ENCODE measurements around the gene RPGRIP1. TPM values are rescaled to one million over a fixed set of nuclear protein-coding genes. Genes with fewer than 3 reads are reported as not detected.
"Not testable (repeated sequence)": the region's sequence is repeated elsewhere in the genome, so short reads cannot be mapped to it uniquely, and the experiment has no call there.

The RPGRIP1 gene
- total RNA-seq, 1 donor from 2014 or later = 0.30 TPM

DNA sequence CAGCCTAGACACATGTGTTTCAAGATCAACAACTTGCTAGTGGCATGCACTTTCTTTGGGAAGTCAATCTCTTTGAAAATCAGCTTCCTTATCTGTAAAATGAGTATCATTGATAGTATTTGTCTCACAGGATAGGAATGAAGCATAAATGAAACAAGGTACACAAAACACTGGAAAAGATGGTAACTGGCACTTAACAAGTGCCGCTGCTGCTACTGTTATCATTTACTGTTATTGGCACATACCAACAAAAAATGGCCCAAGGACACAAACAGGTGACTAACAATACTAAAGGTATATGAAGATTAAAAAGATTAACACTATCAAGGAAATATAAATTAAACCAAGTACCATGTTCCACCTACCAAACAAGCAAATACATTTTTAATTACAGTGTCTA lies 31.5 kb upstream of the RPGRIP1 start:
- intact Hi-C loops (cut with micrococcal nuclease) = no loop called here
- Histone ChIP-seq H3K9me3 (replicated peaks) (no peaks in the 10 kb centered on the region), H3K36me3 (peaks cover 59% of the 10 kb centered on the region), H3K27ac (replicated peaks) (no peak overlapping the region), H3K27me3 (ENCODE audit: low read depth) (no peaks in the 10 kb centered on the region), H3K4me1 (peaks cover 37% of the 10 kb centered on the region), H3K4me3 (no peak overlapping the region)
- no peak for TF ChIP-seq CTCF (IDR thresholded peaks at IDR 0.05; ENCODE audit: borderline replicate concordance)
- no peak for DNase-seq

DNA sequence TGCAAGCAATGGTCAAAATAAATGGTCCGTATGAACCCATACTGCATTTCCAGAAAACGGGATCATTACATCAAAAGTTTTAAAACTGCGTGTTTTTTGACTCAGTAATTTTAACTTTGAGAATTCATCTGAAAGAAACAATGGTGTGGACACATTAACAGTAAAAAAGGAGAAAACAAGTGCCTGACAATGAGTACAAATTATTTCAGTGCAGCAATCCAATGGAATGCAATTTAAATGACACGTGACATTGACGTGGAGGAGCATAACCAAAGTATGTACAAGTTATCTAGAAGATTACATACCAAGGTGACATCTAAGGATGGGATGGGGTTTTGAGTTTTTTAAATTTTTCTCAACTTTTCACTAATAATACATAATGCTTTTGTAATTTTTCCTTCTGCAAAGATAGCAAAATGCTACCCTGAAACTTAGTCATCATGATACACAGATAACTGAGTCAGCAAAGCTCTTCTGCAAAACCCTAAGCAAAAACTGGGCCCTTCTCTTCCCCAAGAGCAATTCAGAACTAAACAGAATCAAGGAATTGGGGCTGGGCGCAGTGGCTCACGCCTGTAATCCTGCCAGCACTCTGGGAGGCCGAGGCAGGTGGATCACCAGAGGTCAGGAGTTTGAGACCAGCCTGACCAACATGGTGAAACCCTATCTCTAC lies 31.0 kb upstream of the RPGRIP1 start:
- H3K4me1 ChIP-seq = peaks cover 33% of the 10 kb centered on the region
- H3K4me3 ChIP-seq = no peak overlapping the region
- no peaks in the 10 kb centered on the region for H3K27me3 ChIP-seq (ENCODE audit: low read depth)
- TF ChIP-seq CTCF (IDR thresholded peaks at IDR 0.05; ENCODE audit: borderline replicate concordance) = no peak
- no peak overlapping the region for H3K27ac ChIP-seq (replicated peaks)
- DNase-seq = no peak
- H3K36me3 ChIP-seq = peaks cover 54% of the 10 kb centered on the region
- intact Hi-C loops (cut with micrococcal nuclease) = no loop called here
- H3K9me3 ChIP-seq (replicated peaks) = no peaks in the 10 kb centered on the region

DNA sequence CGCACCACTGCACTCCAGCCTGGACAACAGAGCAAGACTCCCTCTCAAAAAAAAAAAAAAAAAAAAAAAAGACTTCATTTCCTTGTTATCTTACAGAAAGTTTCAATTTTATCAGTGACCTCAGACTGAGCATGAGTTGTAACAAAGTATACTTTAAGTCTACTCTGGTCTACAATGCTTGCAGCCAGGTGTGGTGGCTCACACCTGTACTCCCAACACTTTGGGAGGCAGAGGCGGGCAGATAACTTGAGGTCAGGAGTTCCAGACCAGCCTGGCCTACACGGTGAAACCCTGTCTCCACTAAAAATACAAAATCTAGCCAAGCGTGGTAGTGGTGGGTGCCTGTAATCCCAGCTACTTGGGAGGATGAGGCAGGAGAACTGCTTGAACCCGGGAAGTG lies 28.7 kb upstream of the RPGRIP1 start:
- DNase-seq = no peak
- intact Hi-C loops (cut with micrococcal nuclease) = no loop called here
- H3K36me3 ChIP-seq = peaks cover 42% of the 10 kb centered on the region
- H3K4me1 ChIP-seq = peaks cover 45% of the 10 kb centered on the region
- H3K4me3 ChIP-seq = no peak overlapping the region
- no peaks in the 10 kb centered on the region for H3K27me3 ChIP-seq (ENCODE audit: low read depth)
- no peaks in the 10 kb centered on the region for H3K9me3 ChIP-seq (replicated peaks)
- no peak overlapping the region for H3K27ac ChIP-seq (replicated peaks)
- no peak for TF ChIP-seq CTCF (IDR thresholded peaks at IDR 0.05; ENCODE audit: borderline replicate concordance)

DNA sequence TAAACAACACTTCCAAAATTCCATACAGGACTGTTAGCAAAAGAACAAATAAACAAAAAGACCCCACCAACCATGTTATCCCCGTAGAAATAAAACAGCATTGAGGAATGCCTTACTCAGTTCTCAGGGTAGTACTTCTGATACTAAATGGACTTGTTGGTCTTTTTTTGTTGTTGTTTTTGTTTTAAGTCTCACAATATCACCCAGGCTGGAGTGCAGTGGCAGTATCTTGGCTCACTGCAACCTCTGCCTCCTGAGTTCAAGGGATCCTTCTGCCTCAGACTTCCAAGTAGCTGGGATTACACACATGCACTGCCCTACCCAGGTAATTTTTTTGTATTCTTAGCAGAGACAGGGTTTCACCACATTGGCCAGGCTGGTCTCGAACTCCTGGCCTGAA lies 27.7 kb upstream of the RPGRIP1 start:
- Histone ChIP-seq H3K36me3 (peaks cover 50% of the 10 kb centered on the region), H3K9me3 (replicated peaks) (no peaks in the 10 kb centered on the region), H3K4me3 (no peak overlapping the region), H3K4me1 (peaks cover 45% of the 10 kb centered on the region), H3K27ac (replicated peaks) (no peak overlapping the region), H3K27me3 (ENCODE audit: low read depth) (no peaks in the 10 kb centered on the region)
- no peak for TF ChIP-seq CTCF (IDR thresholded peaks at IDR 0.05; ENCODE audit: borderline replicate concordance)
- intact Hi-C loops (cut with micrococcal nuclease) = no loop called here
- no peak for DNase-seq

- no peak overlapping the region for H3K4me3 ChIP-seq
- H3K4me1 ChIP-seq = peaks cover 71% of the 10 kb centered on the region
- peak overlapping the region; percentile 13 for H3K27ac ChIP-seq (replicated peaks)
- intact Hi-C loops (cut with micrococcal nuclease) = no loop called here
- no peaks in the 10 kb centered on the region for H3K27me3 ChIP-seq (ENCODE audit: low read depth)
- no peak for DNase-seq
- peaks cover 63% of the 10 kb centered on the region for H3K36me3 ChIP-seq
- H3K9me3 ChIP-seq (replicated peaks) = no peaks in the 10 kb centered on the region
- no peak for TF ChIP-seq CTCF (IDR thresholded peaks at IDR 0.05; ENCODE audit: borderline replicate concordance)
Measured at GRCh38 chr14:21255385-21256101, 24.3 kb upstream of the RPGRIP1 start.

DNA sequence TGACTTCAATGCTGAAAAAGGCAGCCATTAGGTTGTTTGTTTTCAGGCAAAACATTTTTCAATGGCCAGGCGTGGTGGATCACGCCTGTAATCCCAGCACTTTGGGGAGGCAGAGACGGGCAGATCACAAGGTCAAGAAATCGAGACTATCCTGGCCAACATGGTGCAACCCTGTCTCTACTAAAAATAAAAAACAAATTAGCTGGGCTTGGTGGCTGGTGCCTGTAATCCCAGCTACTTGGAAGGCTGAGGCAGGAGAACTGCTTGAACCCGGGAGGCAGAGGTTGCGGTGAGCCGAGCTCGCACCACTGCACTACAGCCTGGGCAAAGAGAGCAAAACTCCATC lies 23.8 kb upstream of the RPGRIP1 start:
- Histone ChIP-seq H3K36me3 (peaks cover 63% of the 10 kb centered on the region), H3K27ac (replicated peaks) (peak overlapping the region; percentile 13), H3K4me1 (peaks cover 76% of the 10 kb centered on the region)
- DNase-seq; H3K27me3 ChIP-seq (ENCODE audit: low read depth); intact Hi-C loops (cut with micrococcal nuclease); H3K4me3 ChIP-seq; H3K9me3 ChIP-seq (replicated peaks): not testable (repeated sequence)
